Measurements from ENCODE around the gene DAGLA. TPM values are rescaled to one million over a fixed set of nuclear protein-coding genes. Genes with fewer than 3 reads are reported as not detected.

Gene DAGLA
- total and polyA plus RNA-seq, 2 of the 13 experiments (the other 11 are each of a cell fraction or from before 2014, with no cell fraction given): 2.6 to 3.9 TPM

DNA sequence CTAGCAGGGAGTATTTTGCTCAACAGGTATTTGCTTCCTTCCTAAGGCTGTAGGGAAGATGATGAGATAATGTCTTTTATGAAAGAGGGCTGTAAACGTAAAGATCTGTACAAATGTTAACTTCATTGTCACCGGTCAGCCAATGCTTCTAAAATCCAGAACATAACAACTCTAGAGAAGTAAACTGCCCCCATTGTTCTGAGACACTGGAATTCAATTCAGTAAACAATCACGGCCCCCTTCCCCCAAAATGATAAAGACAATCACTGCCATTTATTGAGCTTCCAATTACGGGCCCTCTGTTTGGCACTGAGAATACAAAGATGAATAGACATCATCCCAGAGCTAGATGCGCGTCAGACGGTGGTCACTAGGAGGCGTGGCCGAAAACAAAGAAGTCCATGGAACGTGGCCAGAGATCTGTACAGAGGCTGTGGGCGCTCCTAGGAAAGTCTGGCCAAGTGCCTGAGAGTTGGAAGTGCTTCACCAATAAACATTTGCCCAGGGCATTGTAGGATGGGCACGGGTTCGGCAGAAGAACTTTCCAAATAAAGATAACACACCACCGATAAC is 111.6 kb downstream of the DAGLA start (continued):
- TF ChIP-seq, protein P1, sequence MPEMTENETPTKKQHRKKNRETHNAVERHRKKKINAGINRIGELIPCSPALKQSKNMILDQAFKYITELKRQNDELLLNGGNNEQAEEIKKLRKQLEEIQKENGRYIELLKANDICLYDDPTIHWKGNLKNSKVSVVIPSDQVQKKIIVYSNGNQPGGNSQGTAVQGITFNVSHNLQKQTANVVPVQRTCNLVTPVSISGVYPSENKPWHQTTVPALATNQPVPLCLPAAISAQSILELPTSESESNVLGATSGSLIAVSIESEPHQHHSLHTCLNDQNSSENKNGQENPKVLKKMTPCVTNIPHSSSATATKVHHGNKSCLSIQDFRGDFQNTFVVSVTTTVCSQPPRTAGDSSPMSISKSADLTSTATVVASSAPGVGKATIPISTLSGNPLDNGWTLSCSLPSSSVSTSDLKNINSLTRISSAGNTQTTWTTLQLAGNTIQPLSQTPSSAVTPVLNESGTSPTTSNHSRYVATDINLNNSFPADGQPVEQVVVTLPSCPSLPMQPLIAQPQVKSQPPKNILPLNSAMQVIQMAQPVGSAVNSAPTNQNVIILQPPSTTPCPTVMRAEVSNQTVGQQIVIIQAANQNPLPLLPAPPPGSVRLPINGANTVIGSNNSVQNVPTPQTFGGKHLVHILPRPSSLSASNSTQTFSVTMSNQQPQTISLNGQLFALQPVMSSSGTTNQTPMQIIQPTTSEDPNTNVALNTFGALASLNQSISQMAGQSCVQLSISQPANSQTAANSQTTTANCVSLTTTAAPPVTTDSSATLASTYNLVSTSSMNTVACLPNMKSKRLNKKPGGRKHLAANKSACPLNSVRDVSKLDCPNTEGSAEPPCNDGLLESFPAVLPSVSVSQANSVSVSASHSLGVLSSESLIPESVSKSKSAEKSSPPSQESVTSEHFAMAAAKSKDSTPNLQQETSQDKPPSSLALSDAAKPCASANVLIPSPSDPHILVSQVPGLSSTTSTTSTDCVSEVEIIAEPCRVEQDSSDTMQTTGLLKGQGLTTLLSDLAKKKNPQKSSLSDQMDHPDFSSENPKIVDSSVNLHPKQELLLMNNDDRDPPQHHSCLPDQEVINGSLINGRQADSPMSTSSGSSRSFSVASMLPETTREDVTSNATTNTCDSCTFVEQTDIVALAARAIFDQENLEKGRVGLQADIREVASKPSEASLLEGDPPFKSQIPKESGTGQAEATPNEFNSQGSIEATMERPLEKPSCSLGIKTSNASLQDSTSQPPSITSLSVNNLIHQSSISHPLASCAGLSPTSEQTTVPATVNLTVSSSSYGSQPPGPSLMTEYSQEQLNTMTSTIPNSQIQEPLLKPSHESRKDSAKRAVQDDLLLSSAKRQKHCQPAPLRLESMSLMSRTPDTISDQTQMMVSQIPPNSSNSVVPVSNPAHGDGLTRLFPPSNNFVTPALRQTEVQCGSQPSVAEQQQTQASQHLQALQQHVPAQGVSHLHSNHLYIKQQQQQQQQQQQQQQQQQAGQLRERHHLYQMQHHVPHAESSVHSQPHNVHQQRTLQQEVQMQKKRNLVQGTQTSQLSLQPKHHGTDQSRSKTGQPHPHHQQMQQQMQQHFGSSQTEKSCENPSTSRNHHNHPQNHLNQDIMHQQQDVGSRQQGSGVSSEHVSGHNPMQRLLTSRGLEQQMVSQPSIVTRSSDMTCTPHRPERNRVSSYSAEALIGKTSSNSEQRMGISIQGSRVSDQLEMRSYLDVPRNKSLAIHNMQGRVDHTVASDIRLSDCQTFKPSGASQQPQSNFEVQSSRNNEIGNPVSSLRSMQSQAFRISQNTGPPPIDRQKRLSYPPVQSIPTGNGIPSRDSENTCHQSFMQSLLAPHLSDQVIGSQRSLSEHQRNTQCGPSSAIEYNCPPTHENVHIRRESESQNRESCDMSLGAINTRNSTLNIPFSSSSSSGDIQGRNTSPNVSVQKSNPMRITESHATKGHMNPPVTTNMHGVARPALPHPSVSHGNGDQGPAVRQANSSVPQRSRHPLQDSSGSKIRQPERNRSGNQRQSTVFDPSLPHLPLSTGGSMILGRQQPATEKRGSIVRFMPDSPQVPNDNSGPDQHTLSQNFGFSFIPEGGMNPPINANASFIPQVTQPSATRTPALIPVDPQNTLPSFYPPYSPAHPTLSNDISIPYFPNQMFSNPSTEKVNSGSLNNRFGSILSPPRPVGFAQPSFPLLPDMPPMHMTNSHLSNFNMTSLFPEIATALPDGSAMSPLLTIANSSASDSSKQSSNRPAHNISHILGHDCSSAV (CRISPR knock-in tag; IDR thresholded peaks at IDR 0.05; ENCODE audit: borderline replicate concordance): peak; percentile 2; the same call in 1 of the 2 replicates
- TF ChIP-seq, protein P2, sequence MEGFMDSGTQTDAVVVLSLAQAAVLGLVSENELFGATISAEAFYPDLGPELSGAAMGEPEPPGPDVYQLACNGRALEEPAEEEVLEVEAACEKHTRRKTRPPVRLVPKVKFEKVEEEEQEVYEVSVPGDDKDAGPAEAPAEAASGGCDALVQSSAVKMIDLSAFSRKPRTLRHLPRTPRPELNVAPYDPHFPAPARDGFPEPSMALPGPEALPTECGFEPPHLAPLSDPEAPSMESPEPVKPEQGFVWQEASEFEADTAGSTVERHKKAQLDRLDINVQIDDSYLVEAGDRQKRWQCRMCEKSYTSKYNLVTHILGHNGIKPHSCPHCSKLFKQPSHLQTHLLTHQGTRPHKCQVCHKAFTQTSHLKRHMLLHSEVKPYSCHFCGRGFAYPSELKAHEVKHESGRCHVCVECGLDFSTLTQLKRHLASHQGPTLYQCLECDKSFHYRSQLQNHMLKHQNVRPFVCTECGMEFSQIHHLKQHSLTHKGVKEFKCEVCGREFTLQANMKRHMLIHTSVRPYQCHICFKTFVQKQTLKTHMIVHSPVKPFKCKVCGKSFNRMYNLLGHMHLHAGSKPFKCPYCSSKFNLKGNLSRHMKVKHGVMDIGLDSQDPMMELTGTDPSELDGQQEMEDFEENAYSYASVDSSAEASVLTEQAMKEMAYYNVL (CRISPR knock-in tag; IDR thresholded peaks at IDR 0.05; ENCODE audit: borderline replicate concordance): no peak
- TF ChIP-seq ZNF776 (CRISPR knock-in tag; IDR thresholded peaks at IDR 0.05): no peak
- TF ChIP-seq, protein P3, sequence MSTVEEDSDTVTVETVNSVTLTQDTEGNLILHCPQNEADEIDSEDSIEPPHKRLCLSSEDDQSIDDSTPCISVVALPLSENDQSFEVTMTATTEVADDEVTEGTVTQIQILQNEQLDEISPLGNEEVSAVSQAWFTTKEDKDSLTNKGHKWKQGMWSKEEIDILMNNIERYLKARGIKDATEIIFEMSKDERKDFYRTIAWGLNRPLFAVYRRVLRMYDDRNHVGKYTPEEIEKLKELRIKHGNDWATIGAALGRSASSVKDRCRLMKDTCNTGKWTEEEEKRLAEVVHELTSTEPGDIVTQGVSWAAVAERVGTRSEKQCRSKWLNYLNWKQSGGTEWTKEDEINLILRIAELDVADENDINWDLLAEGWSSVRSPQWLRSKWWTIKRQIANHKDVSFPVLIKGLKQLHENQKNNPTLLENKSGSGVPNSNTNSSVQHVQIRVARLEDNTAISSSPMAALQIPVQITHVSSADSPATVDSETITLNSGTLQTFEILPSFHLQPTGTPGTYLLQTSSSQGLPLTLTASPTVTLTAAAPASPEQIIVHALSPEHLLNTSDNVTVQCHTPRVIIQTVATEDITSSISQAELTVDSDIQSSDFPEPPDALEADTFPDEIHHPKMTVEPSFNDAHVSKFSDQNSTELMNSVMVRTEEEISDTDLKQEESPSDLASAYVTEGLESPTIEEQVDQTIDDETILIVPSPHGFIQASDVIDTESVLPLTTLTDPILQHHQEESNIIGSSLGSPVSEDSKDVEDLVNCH (CRISPR knock-in tag; IDR thresholded peaks at IDR 0.05): 0 out of 2 replicates have a peak, but pooled peaks have one; percentile 18
- TF ChIP-seq, protein P4, sequence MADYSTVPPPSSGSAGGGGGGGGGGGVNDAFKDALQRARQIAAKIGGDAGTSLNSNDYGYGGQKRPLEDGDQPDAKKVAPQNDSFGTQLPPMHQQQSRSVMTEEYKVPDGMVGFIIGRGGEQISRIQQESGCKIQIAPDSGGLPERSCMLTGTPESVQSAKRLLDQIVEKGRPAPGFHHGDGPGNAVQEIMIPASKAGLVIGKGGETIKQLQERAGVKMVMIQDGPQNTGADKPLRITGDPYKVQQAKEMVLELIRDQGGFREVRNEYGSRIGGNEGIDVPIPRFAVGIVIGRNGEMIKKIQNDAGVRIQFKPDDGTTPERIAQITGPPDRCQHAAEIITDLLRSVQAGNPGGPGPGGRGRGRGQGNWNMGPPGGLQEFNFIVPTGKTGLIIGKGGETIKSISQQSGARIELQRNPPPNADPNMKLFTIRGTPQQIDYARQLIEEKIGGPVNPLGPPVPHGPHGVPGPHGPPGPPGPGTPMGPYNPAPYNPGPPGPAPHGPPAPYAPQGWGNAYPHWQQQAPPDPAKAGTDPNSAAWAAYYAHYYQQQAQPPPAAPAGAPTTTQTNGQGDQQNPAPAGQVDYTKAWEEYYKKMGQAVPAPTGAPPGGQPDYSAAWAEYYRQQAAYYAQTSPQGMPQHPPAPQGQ (CRISPR knock-in tag; IDR thresholded peaks at IDR 0.05; ENCODE audit: borderline replicate concordance): no peak
- TF ChIP-seq, protein P5, sequence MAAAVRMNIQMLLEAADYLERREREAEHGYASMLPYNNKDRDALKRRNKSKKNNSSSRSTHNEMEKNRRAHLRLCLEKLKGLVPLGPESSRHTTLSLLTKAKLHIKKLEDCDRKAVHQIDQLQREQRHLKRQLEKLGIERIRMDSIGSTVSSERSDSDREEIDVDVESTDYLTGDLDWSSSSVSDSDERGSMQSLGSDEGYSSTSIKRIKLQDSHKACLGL (CRISPR knock-in tag; IDR thresholded peaks at IDR 0.05): no peak
